ENCODE measurements around the gene DNASE1L3.
A peak's percentile ranks its signal among the peaks of the same experiment; 100 is the strongest.

Gene DNASE1L3

DNA sequence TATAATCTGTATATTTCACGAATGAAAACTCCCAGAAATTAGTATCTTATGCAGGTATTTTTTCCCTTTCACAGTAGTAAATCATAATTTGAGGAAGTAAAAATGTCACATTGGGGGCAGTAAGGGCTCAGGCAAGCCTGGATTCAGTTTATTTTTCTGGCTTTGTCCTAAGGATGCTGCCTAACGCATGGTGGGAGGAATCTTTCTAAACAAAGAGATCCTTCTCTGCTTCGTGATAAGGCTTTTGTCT is 35.7 kb downstream of the DNASE1L3 start:
- Mint-ChIP-seq H3K27me3 (peaks cover 35% of the 10 kb centered on the region), H3K9me3 (no peaks in the 10 kb centered on the region), H3K36me3 (no peaks in the 10 kb centered on the region), H3K4me1 (peaks cover 22% of the 10 kb centered on the region), H3K4me3 (no peak overlapping the region), H3K27ac (no peak overlapping the region)
- DNase-seq: no peak
- CTCF ChIA-PET: interaction anchor here (0.8 to 6.6 kb wide), 5 partner anchors 9 to 168 kb away, joined by 3 to 50 read pairs (median 9); partner anchors contain the start of gene FLNB

- peaks cover 19% of the 10 kb centered on the region for H3K4me1 Mint-ChIP-seq
- H3K36me3 Mint-ChIP-seq: no peaks in the 10 kb centered on the region
- H3K9me3 Mint-ChIP-seq: no peaks in the 10 kb centered on the region
- no peak overlapping the region for H3K4me3 Mint-ChIP-seq
- peaks cover 29% of the 10 kb centered on the region for H3K27me3 Mint-ChIP-seq
- CTCF ChIA-PET: interaction anchor here (0.7 to 3.0 kb wide), 7 partner anchors 11 to 214 kb away, joined by 3 to 32 read pairs (median 9); partner anchors contain the start of gene FLNB
- H3K27ac Mint-ChIP-seq: no peak overlapping the region
- DNase-seq: peak; percentile 72
Measured at GRCh38 chr3:58173669-58174398, 36.9 kb downstream of the DNASE1L3 start.

DNA sequence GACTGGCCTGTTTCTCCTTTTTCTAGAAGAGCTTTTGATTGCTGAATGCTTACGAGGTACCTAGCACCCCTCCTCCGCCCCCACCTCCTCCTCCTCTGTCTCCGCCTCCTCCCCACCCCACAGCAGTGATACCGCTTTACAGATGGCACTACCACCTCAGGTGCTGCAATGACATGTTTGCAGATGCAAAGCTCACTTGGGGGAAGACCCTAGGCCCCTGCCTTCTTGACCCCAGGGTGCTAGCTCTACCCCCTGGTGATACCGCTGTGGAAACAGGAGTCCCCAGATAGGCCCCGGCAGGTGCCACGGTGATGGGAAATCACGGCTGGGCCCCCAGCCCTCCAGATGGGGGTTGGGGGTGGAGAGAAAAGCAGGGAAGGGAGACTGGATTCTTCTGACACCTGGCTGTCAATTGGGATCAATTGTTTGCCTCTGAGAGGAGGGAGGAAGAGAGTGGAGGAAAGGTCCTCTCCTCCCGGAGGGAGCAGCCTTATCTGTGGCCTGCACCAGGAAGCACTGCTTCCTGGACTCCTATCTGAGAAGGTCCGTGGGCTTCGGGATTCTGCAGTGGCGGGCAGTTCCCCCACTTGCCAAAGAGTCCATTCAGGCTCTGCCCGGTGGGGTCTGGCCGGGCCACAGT is 37.6 kb downstream of the DNASE1L3 start:
- Mint-ChIP-seq H3K36me3 (no peaks in the 10 kb centered on the region), H3K27ac (no peak overlapping the region), H3K9me3 (no peaks in the 10 kb centered on the region), H3K4me3 (no peak overlapping the region), H3K4me1 (peaks cover 12% of the 10 kb centered on the region), H3K27me3 (peaks cover 22% of the 10 kb centered on the region)
- DNase-seq: no peak
- CTCF ChIA-PET: interaction anchor here (1.0 to 3.0 kb wide), 7 partner anchors 10 to 213 kb away, joined by 3 to 32 read pairs (median 9); partner anchors contain the start of gene FLNB

DNA sequence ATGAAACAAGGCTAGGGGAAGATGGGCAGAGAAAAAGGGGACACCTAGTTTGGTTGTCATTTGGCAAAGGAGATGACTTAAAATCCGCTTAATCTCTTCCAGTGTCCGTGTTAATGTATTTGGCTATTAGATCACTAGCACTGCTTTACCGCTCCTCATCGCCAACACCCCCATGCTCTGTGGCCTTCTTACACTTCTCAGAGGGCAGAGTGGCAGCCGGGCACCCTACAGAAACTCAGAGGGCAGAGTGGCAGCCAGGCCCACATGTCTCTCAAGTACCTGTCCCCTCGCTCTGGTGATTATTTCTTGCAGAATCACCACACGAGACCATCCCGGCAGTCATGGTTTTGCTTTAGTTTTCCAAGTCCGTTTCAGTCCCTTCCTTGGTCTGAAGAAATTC is 39.6 kb downstream of the DNASE1L3 start:
- peaks cover 15% of the 10 kb centered on the region for H3K27me3 Mint-ChIP-seq
- CTCF ChIA-PET: no interaction called here
- H3K9me3 Mint-ChIP-seq: no peaks in the 10 kb centered on the region
- peaks cover 3% of the 10 kb centered on the region for H3K4me1 Mint-ChIP-seq
- H3K4me3 Mint-ChIP-seq: no peak overlapping the region
- no peak for DNase-seq
- H3K36me3 Mint-ChIP-seq: no peaks in the 10 kb centered on the region
- H3K27ac Mint-ChIP-seq: no peak overlapping the region

- peaks cover under 1% of the 10 kb centered on the region for H3K4me1 Mint-ChIP-seq
- H3K27ac Mint-ChIP-seq: no peak overlapping the region
- H3K4me3 Mint-ChIP-seq: no peak overlapping the region
- H3K9me3 Mint-ChIP-seq: no peaks in the 10 kb centered on the region
- CTCF ChIA-PET: no interaction called here
- H3K27me3 Mint-ChIP-seq: peaks cover 7% of the 10 kb centered on the region
- H3K36me3 Mint-ChIP-seq: no peaks in the 10 kb centered on the region
- DNase-seq: no peak
Measured at GRCh38 chr3:58170376-58170775, 40.4 kb downstream of the DNASE1L3 start.

GRCh38 chr3:58169371-58169770 is 41.4 kb downstream of the DNASE1L3 start:
- Mint-ChIP-seq H3K27me3 (peaks cover 3% of the 10 kb centered on the region), H3K36me3 (no peaks in the 10 kb centered on the region), H3K27ac (no peak overlapping the region), H3K4me1 (no peaks in the 10 kb centered on the region), H3K9me3 (no peaks in the 10 kb centered on the region), H3K4me3 (no peak overlapping the region)
- no peak for DNase-seq
- CTCF ChIA-PET: no interaction called here

GRCh38 chr3:58168498-58168897 is 42.3 kb downstream of the DNASE1L3 start:
- CTCF ChIA-PET: interaction anchor here (3.1 to 5.9 kb wide), 3 partner anchors 10 to 160 kb away, joined by 13 to 50 read pairs (median 33); partner anchors contain the start of gene FLNB
- Mint-ChIP-seq H3K4me1 (no peaks in the 10 kb centered on the region), H3K27ac (no peak overlapping the region), H3K36me3 (no peaks in the 10 kb centered on the region), H3K4me3 (no peak overlapping the region), H3K9me3 (no peaks in the 10 kb centered on the region), H3K27me3 (no peaks in the 10 kb centered on the region)
- no peak for DNase-seq

DNA sequence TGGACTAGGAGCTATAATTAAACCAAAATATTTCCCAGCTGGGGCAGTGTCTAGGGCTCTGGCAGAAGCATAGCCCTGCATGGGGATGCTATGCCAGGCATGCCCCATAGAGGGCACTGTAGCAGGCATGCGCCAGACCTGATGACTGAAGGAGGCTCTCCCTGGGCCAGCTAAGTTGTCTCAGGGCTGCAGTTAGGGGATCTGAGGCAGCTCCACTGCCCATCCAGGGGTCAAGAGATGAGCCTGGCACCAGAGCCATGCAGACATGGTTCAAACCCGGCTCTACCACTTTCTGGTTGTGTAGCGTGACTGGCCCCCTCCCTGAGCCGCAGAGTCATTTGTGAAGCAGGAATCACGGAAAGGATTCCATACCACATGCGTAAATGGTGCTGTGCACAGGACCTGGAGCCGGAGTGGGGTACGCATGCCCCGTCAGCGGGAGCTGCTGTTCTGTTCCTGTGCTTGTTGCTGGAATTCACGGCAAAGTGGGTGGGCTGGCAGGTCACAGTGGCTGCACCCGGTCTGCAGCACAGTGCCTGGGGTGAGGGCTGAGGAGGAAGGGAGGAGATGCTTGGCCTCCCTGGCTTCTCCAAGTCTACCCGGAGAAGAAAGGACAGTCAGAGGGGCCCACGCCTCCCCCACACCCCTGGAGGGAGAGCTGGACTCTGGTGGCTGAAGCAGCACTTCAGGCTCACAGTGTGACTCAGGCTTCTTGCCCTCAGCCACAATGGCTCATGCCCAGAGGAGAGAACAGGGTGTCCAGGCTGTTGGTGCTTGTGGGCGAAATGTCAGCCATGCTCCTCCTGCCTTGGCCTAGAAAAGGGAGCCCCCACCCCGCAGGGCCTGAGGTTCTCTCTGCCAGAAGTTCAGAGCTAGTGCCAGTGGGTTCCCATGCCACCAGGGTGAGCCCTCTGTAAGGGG is 43.1 kb downstream of the DNASE1L3 start:
- no peaks in the 10 kb centered on the region for H3K4me1 Mint-ChIP-seq
- no peaks in the 10 kb centered on the region for H3K27me3 Mint-ChIP-seq
- CTCF ChIA-PET: interaction anchor here (0.5 to 5.9 kb wide), 20 partner anchors 10 to 217 kb away, joined by 3 to 50 read pairs (median 4); partner anchors contain the start of gene FLNB
- peak; percentile 76 for DNase-seq
- no peak overlapping the region for H3K4me3 Mint-ChIP-seq
- no peak overlapping the region for H3K27ac Mint-ChIP-seq
- H3K9me3 Mint-ChIP-seq: no peaks in the 10 kb centered on the region
- no peaks in the 10 kb centered on the region for H3K36me3 Mint-ChIP-seq

DNA sequence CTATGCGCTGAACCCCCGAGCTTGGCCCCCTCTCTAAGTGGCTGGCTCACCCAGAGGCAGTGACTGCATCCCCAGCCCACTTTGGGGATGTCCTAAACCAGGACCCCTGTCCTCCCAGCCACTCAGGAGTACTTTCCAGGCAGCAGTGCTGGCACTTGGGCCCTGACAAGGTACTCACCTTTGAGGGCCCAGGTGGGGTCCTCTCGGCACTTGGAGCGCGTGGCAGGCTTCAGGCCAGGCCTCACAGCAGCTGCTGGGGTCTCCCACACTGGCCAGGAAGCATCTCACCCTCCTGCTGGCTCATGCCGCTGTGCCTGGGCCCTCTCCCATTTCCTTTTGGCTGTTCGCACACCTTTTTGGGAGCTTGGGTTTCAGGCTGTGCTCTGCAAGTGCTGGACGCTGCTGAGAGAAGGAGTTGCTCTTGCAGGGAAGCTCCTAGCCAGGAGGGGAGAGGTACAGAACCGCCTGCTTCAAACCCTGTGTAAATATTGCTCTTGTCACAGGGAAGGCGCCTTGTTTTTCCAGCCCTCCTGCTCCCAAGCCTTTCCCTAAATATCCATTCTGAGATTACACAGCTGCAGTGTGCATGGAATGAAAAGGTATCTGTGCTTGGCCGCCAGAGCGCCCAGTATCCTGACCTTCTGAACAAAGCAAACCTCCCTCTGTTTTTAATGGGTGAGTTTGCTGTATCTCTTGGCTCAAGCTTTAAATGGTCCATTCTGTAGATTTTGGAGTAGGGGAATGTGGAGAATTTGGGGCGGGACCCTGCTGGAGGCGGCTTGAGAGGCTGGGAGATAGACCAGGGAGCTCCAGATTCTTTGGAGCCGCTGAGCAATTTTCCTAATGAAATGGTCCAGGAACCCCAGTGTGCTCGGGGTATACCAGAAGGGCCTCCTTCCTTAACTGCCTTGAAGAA is 45.6 kb downstream of the DNASE1L3 start:
- no peak overlapping the region for H3K27ac Mint-ChIP-seq
- H3K4me1 Mint-ChIP-seq: peaks cover 9% of the 10 kb centered on the region
- DNase-seq: no peak
- H3K36me3 Mint-ChIP-seq: peaks cover 3% of the 10 kb centered on the region
- no peak overlapping the region for H3K4me3 Mint-ChIP-seq
- no peaks in the 10 kb centered on the region for H3K27me3 Mint-ChIP-seq
- H3K9me3 Mint-ChIP-seq: no peaks in the 10 kb centered on the region
- CTCF ChIA-PET: interaction anchor here (1.2 to 5.9 kb wide), 6 partner anchors 13 to 203 kb away, joined by 3 to 50 read pairs (median 8); partner anchors contain the start of gene FLNB

- peaks cover 9% of the 10 kb centered on the region for H3K4me1 Mint-ChIP-seq
Measured at GRCh38 chr3:58164199-58164879, 46.4 kb downstream of the DNASE1L3 start.

GRCh38 chr3:58163234-58163633 is 47.5 kb downstream of the DNASE1L3 start:
- H3K36me3 Mint-ChIP-seq: peaks cover 5% of the 10 kb centered on the region
- no peak for DNase-seq
- H3K27me3 Mint-ChIP-seq: no peaks in the 10 kb centered on the region
- no peaks in the 10 kb centered on the region for H3K9me3 Mint-ChIP-seq
- H3K27ac Mint-ChIP-seq: no peak overlapping the region
- CTCF ChIA-PET: interaction anchor here (1.0 to 5.9 kb wide), 4 partner anchors 10 to 158 kb away, joined by 3 to 50 read pairs (median 6); no protein-coding TSS in a partner anchor
- H3K4me3 Mint-ChIP-seq: no peak overlapping the region
- peaks cover 9% of the 10 kb centered on the region for H3K4me1 Mint-ChIP-seq

More at GRCh38 chr3:58164199-58164879, 46.4 kb downstream of the DNASE1L3 start:
- Mint-ChIP-seq H3K27ac (no peak overlapping the region), H3K36me3 (peaks cover 4% of the 10 kb centered on the region), H3K9me3 (no peaks in the 10 kb centered on the region), H3K4me3 (no peak overlapping the region), H3K27me3 (no peaks in the 10 kb centered on the region)
- DNase-seq: no peak
- CTCF ChIA-PET: interaction anchor here (1.0 to 5.9 kb wide), 4 partner anchors 9 to 159 kb away, joined by 3 to 50 read pairs (median 6); no protein-coding TSS in a partner anchor

DNA sequence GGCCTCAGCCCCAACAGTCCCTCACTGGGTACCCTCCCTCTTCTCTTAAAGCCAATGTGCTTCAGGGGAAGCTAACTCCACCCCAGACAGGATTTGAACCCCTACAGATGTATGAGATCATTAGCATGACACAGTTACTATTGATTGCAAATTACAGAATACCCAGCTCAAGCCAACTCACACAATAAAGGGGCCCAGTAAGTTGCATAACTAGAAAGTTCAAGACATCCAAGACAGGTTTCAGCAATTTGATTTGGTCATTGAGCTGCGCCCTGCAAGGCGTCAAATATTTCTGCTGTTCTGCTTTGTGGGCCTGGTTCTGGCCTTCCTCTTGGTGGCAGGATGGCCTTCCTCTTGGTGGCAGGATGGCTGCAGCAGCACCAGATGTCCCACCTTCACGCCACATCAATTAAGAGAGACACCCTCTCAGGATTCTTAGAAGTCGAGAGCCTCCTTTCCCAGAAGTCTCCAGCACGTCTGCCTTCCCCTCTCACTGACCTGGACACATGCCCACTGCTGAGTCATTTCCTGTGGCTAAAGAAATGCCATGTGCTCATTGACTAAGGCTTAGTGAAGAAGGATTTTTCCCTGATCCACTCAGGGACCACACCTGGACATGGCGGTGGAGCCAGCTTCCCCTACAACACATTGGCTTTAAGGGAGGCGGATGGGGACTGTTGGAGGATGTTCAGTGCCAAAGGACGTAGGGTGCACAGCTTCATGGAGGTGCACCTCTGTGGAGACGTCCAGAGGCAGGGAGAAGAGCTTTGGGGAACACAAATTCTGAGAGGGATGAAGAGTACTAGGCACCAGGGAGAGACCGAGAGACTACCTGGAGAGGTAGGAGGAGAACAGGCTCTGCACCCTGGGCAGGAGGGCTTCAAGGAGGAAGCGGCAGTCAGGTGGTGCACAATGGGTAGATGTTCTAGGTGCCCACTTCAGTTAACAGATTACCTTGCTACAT is 49.1 kb downstream of the DNASE1L3 start:
- H3K9me3 Mint-ChIP-seq: no peaks in the 10 kb centered on the region
- H3K27me3 Mint-ChIP-seq: no peaks in the 10 kb centered on the region
- CTCF ChIA-PET: interaction anchor here (2.6 kb wide), 1 partner anchor 12 kb away, joined by 9 read pairs; no protein-coding TSS in a partner anchor
- no peak for DNase-seq
- H3K4me1 Mint-ChIP-seq: peaks cover 9% of the 10 kb centered on the region
- H3K27ac Mint-ChIP-seq: no peak overlapping the region
- no peak overlapping the region for H3K4me3 Mint-ChIP-seq
- H3K36me3 Mint-ChIP-seq: peaks cover 5% of the 10 kb centered on the region

All from activated naive CD4-positive, alpha-beta T cell treated with anti-CD3 and anti-CD28 coated beads, Interleukin-2, amount 10 ng/mL, durations not matched to agents 7 days and 5 days (primary cell).